ENCODE results near the gene ASCC1. TPM values are rescaled to one million over a fixed set of nuclear protein-coding genes. Genes with fewer than 3 reads are reported as not detected.

The ASCC1 gene
- total and polyA plus RNA-seq, 5 donors from 2014 or later, result 20.5 to 28.8 (median 26.0) TPM

- Histone ChIP-seq H3K27ac (ENCODE audit: insufficient read depth, low read length, poor library complexity, severe bottlenecking) (peak overlapping the region; percentile 78), H3K9me3 (ENCODE audit: control insufficient read depth in 2 of 2, low read length in 2 of 2) (no peaks in the 10 kb centered on the region), H3K4me3 (ENCODE audit: low read depth, low read length) (peak overlapping the region; percentile 66), H3K27me3 (ENCODE audit: control insufficient read depth, insufficient read depth, low read length) (no peaks in the 10 kb centered on the region), H3K4me1 (ENCODE audit: control insufficient read depth, insufficient read depth, low read length, poor library complexity, severe bottlenecking) (peaks cover 53% of the 10 kb centered on the region), H3K36me3 (ENCODE audit: control insufficient read depth, insufficient read depth, low read length) (peaks cover 3% of the 10 kb centered on the region)
- no peaks in the 10 kb centered on the region for H3K9me3 Mint-ChIP-seq
- ATAC-seq (ENCODE audit: low read depth in 2 of 2) (no peak), DNase-seq (no peak)
- H3K4me1 Mint-ChIP-seq, result peaks cover 45 to 91% (median 69%) of the 10 kb centered on the region in 4 donors
- peak overlapping the region; percentile 29 to 83 (median 69) for H3K4me3 Mint-ChIP-seq
- no peaks in the 10 kb centered on the region for H3K27me3 Mint-ChIP-seq
- H3K27ac Mint-ChIP-seq, result peak overlapping the region; percentile 91 to 99 (median 94)
- H3K36me3 Mint-ChIP-seq, result peaks cover 7% of the 10 kb centered on the region
Measured at GRCh38 chr10:72106896-72107295, 109.2 kb downstream of the ASCC1 start.

DNA sequence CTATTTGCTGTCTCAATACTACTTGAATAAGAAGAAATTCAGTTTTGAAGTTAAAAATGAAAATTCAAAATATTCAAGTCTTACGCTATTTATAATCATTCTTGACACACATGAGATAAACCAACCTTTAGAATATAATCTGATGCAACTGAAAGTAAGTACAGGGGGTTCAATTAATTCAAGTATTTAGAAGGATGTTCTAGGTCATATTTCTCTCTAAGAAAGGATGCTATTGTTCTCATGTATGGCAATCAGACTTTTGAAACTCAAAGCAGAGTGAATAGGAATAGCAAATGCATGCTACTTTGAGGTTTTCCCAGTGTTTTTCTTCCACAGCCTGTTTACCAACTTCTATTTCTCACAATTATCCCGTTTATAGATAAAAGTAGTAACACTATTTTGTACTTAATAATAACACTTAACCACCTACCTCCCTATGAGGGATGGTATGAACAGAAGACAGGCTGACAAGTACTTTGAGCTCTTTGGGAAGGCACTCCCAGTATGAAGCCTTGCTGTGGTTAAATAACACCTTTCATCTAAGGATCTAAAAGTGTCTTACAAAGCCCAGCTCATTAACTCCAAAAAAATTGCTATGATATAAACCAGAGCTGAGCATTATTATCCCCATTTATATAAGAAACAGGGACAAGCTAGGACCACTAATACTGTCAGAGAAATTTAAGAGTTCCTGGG, 109.8 kb downstream of the ASCC1 start:
- Mint-ChIP-seq H3K27ac (peak overlapping the region; percentile 91 to 99 (median 94)), H3K4me3 (peak overlapping the region; percentile 29 to 83 (median 69)), H3K36me3 (peaks cover 13% of the 10 kb centered on the region), H3K27me3 (no peaks in the 10 kb centered on the region), H3K9me3 (no peaks in the 10 kb centered on the region), H3K4me1 (peaks cover 50 to 94% (median 75%) of the 10 kb centered on the region in 4 donors)
- H3K27me3 ChIP-seq (ENCODE audit: control insufficient read depth, insufficient read depth, low read length), result no peaks in the 10 kb centered on the region
- no peaks in the 10 kb centered on the region for H3K9me3 ChIP-seq (ENCODE audit: control insufficient read depth in 2 of 2, low read length in 2 of 2)
- peak overlapping the region; percentile 78 for H3K27ac ChIP-seq (ENCODE audit: insufficient read depth, low read length, poor library complexity, severe bottlenecking)
- peak overlapping the region; percentile 66 for H3K4me3 ChIP-seq (ENCODE audit: low read depth, low read length)
- ATAC-seq (ENCODE audit: low read depth in 2 of 2), result no peak
- peaks cover 53% of the 10 kb centered on the region for H3K4me1 ChIP-seq (ENCODE audit: control insufficient read depth, insufficient read depth, low read length, poor library complexity, severe bottlenecking)
- DNase-seq, result no peak
- H3K36me3 ChIP-seq (ENCODE audit: control insufficient read depth, insufficient read depth, low read length), result peaks cover 4% of the 10 kb centered on the region

DNA sequence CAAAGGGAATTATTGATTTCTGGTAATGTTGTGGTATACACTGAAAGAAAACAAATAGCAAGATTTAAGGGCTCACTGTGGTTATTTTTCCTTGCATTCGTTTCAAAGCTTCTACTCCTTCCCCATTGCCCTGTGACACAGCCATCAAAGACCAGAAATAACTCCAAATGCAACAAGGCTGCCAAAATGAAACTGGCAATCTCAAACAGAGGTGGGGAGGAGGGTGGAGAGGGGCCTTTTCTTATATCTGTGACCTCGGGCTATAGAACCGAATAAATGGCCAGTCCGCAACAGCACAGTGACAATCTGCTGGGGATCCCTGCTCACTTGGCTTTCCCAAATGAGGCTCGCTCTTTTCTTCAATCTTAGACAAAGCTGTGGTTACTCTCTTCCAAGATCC, 110.4 kb downstream of the ASCC1 start:
- Mint-ChIP-seq H3K36me3 (peaks cover 16% of the 10 kb centered on the region), H3K9me3 (no peaks in the 10 kb centered on the region), H3K27me3 (no peaks in the 10 kb centered on the region), H3K4me3 (peak overlapping the region in 1 of 4 donors; percentile 14), H3K4me1 (peaks cover 52 to 96% (median 78%) of the 10 kb centered on the region in 4 donors), H3K27ac (peak overlapping the region; percentile 65 to 99 (median 94))
- no peaks in the 10 kb centered on the region for H3K27me3 ChIP-seq (ENCODE audit: control insufficient read depth, insufficient read depth, low read length)
- H3K4me1 ChIP-seq (ENCODE audit: control insufficient read depth, insufficient read depth, low read length, poor library complexity, severe bottlenecking), result peaks cover 52% of the 10 kb centered on the region
- ATAC-seq (ENCODE audit: low read depth in 2 of 2) (no peak), DNase-seq (no peak)
- H3K9me3 ChIP-seq (ENCODE audit: control insufficient read depth in 2 of 2, low read length in 2 of 2), result no peaks in the 10 kb centered on the region
- no peak overlapping the region for H3K4me3 ChIP-seq (ENCODE audit: low read depth, low read length)
- peaks cover 4% of the 10 kb centered on the region for H3K36me3 ChIP-seq (ENCODE audit: control insufficient read depth, insufficient read depth, low read length)
- peak overlapping the region; percentile 78 for H3K27ac ChIP-seq (ENCODE audit: insufficient read depth, low read length, poor library complexity, severe bottlenecking)

DNA sequence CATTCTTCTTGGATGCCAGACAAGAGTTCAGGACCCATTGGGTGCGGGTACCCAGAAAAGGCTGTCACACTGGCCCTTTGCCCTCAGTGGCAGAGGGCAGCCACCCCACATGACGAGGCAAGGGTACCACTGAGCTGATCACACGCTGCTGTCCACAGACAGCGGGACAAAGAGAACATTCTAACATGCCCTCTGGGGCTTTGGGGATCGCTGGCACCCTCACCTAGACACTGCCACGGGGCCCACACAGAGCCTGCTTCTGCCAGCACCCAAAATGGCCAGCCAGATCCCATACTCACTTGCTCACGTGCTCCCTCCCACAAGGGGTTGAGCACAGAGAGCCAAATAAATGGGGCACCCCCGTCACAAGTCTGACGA, 111.0 kb downstream of the ASCC1 start:
- H3K4me3 ChIP-seq (ENCODE audit: low read depth, low read length), result no peak overlapping the region
- Mint-ChIP-seq H3K4me1 (peaks cover 50 to 94% (median 75%) of the 10 kb centered on the region in 4 donors), H3K27ac (peak overlapping the region; percentile 81 to 94 (median 84)), H3K4me3 (peak overlapping the region in 1 of 4 donors; percentile 14), H3K36me3 (peaks cover 16% of the 10 kb centered on the region), H3K27me3 (no peaks in the 10 kb centered on the region), H3K9me3 (no peaks in the 10 kb centered on the region)
- H3K27ac ChIP-seq (ENCODE audit: insufficient read depth, low read length, poor library complexity, severe bottlenecking), result peak overlapping the region; percentile 34
- H3K9me3 ChIP-seq (ENCODE audit: control insufficient read depth in 2 of 2, low read length in 2 of 2), result no peaks in the 10 kb centered on the region
- H3K27me3 ChIP-seq (ENCODE audit: control insufficient read depth, insufficient read depth, low read length), result no peaks in the 10 kb centered on the region
- peaks cover 46% of the 10 kb centered on the region for H3K4me1 ChIP-seq (ENCODE audit: control insufficient read depth, insufficient read depth, low read length, poor library complexity, severe bottlenecking)
- no peak for DNase-seq
- H3K36me3 ChIP-seq (ENCODE audit: control insufficient read depth, insufficient read depth, low read length), result peaks cover 4% of the 10 kb centered on the region
- ATAC-seq (ENCODE audit: low read depth in 2 of 2), result no peak

DNA sequence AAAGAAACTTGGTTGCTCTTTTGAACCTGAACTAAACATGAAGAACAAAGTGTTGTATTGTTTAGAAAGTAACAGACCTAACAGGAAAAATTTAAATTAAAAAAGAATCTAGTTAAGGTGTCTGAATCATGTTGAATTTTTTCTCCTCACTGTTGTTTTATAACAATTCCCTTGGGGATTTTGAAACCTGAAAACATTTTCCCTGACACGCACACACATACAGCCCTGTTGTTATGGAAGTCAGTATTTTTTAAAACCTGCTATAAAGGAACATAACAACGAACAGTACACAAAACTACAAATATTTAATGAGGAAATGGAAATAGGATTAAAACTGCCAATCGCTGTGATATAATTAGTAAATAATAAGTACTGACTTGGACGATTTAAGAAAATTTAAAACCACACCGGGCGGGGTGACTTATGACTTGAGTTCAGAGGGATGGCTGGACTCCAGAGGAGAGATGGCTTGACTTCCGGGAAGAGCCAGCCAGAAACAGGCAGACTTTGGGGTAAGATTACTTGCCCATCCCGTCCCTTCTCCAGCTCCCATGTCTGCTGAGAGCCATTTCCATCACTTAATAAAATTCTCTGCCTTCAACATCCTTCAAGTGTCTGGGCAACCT, 111.5 kb downstream of the ASCC1 start:
- no peak for DNase-seq
- no peak for ATAC-seq (ENCODE audit: low read depth in 2 of 2)
- no peaks in the 10 kb centered on the region for H3K9me3 Mint-ChIP-seq
- Histone ChIP-seq H3K9me3 (ENCODE audit: control insufficient read depth in 2 of 2, low read length in 2 of 2) (no peaks in the 10 kb centered on the region), H3K36me3 (ENCODE audit: control insufficient read depth, insufficient read depth, low read length) (peaks cover 4% of the 10 kb centered on the region), H3K27me3 (ENCODE audit: control insufficient read depth, insufficient read depth, low read length) (no peaks in the 10 kb centered on the region), H3K4me3 (ENCODE audit: low read depth, low read length) (no peak overlapping the region), H3K27ac (ENCODE audit: insufficient read depth, low read length, poor library complexity, severe bottlenecking) (peak overlapping the region; percentile 34), H3K4me1 (ENCODE audit: control insufficient read depth, insufficient read depth, low read length, poor library complexity, severe bottlenecking) (peaks cover 41% of the 10 kb centered on the region)
- H3K27me3 Mint-ChIP-seq, result no peaks in the 10 kb centered on the region
- peaks cover 45 to 89% (median 71%) of the 10 kb centered on the region in 4 donors for H3K4me1 Mint-ChIP-seq
- no peak overlapping the region for H3K4me3 Mint-ChIP-seq
- H3K36me3 Mint-ChIP-seq, result peaks cover 16% of the 10 kb centered on the region
- H3K27ac Mint-ChIP-seq, result peak overlapping the region; percentile 80 to 94 (median 84)

DNA sequence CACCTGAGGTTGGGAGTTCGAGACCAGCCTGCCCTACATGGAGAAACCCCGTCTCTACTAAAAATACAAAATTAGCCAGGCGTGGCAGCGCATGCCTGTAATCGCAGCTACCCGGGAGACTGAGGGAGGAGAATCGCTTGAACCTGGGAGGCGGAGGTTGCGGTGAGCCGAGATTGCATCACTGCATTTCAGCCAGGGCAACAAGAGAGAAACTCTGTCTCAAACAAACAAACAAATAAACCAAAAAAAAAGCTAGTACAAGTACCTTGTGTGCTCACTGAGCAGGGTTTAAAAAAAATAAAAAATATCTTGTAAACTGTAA, 116.5 kb downstream of the ASCC1 start:
- DNase-seq (no peak), ATAC-seq (ENCODE audit: low read depth in 2 of 2) (no peak)
- Mint-ChIP-seq H3K4me3 (no peak overlapping the region), H3K36me3 (peaks cover 42% of the 10 kb centered on the region), H3K4me1 (peaks cover 15 to 56% (median 45%) of the 10 kb centered on the region in 4 donors), H3K9me3 (no peaks in the 10 kb centered on the region), H3K27ac (no peak overlapping the region), H3K27me3 (no peaks in the 10 kb centered on the region)
- Histone ChIP-seq H3K27me3 (ENCODE audit: control insufficient read depth, insufficient read depth, low read length) (no peaks in the 10 kb centered on the region), H3K4me1 (ENCODE audit: control insufficient read depth, insufficient read depth, low read length, poor library complexity, severe bottlenecking) (no peaks in the 10 kb centered on the region), H3K4me3 (ENCODE audit: low read depth, low read length) (no peak overlapping the region), H3K9me3 (ENCODE audit: control insufficient read depth in 2 of 2, low read length in 2 of 2) (no peaks in the 10 kb centered on the region), H3K36me3 (ENCODE audit: control insufficient read depth, insufficient read depth, low read length) (peaks cover 13% of the 10 kb centered on the region), H3K27ac (ENCODE audit: insufficient read depth, low read length, poor library complexity, severe bottlenecking) (no peak overlapping the region)

DNA sequence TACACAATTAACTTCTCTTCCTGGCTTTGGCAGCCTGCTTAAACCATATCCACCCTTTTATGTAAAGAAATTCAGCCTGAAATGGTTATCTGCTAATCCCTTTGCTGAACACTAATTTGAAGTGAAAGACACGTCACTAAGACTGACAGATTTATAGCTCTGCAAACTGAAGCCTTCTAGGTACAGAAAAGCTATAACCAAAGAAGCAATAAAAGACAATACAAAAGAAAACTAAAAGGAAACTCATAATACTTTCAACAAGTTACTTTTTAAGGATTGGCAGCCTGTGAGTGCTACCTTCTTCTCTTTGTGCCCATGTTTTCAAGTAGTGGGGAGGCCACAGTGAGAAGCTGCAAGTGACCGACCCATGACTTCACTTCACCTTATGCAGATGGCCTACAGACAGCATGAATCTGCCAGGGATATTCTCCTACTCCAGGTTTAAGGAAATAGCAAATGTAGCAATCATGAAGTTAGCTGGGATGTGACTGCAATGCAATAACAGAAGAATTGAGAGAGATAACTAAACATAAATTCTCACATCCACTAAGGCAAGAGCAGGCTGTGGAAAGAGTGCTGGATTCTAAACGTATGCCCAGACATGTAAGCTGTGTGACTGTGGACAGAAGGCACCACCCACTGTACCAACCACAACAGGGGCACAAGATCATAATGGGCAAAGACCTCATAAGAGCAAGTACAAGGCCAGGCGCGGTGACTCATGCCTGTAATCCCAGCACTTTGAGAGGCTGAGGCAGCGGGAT, 117.1 kb downstream of the ASCC1 start:
- Mint-ChIP-seq H3K27me3 (no peaks in the 10 kb centered on the region), H3K27ac (peak overlapping the region in 1 of 3 donors; percentile 32), H3K36me3 (peaks cover 44% of the 10 kb centered on the region), H3K4me1 (peaks cover 15 to 52% (median 42%) of the 10 kb centered on the region in 4 donors), H3K9me3 (no peaks in the 10 kb centered on the region), H3K4me3 (no peak overlapping the region)
- Histone ChIP-seq H3K9me3 (ENCODE audit: control insufficient read depth in 2 of 2, low read length in 2 of 2) (no peaks in the 10 kb centered on the region), H3K27me3 (ENCODE audit: control insufficient read depth, insufficient read depth, low read length) (no peaks in the 10 kb centered on the region), H3K36me3 (ENCODE audit: control insufficient read depth, insufficient read depth, low read length) (peaks cover 13% of the 10 kb centered on the region), H3K4me1 (ENCODE audit: control insufficient read depth, insufficient read depth, low read length, poor library complexity, severe bottlenecking) (no peaks in the 10 kb centered on the region), H3K27ac (ENCODE audit: insufficient read depth, low read length, poor library complexity, severe bottlenecking) (no peak overlapping the region), H3K4me3 (ENCODE audit: low read depth, low read length) (no peak overlapping the region)
- no peak for ATAC-seq (ENCODE audit: low read depth in 2 of 2)
- no peak for DNase-seq
